NK-92 (cell line): ENCODE results near the gene FLT4.

Experiments
- DNase-seq: peaks from one replicate; lab custom pipeline; 2025; ENCODE audit not compliant: unreplicated experiment; lab: John Stamatoyannopoulos, UW

The FLT4 gene

GRCh38 chr5:180609386-180609785, 40.0 kb downstream of the FLT4 start:
- DNase-seq = no peak

GRCh38 chr5:180608572-180609310, 40.7 kb downstream of the FLT4 start:
- DNase-seq = no peak

- no peak for DNase-seq
Observed at GRCh38 chr5:180607861-180608571, 41.4 kb downstream of the FLT4 start.

- no peak for DNase-seq
Observed at GRCh38 chr5:180606215-180606785, 43.1 kb downstream of the FLT4 start.

GRCh38 chr5:180605554-180606214, 43.7 kb downstream of the FLT4 start:
- DNase-seq = no peak

DNA sequence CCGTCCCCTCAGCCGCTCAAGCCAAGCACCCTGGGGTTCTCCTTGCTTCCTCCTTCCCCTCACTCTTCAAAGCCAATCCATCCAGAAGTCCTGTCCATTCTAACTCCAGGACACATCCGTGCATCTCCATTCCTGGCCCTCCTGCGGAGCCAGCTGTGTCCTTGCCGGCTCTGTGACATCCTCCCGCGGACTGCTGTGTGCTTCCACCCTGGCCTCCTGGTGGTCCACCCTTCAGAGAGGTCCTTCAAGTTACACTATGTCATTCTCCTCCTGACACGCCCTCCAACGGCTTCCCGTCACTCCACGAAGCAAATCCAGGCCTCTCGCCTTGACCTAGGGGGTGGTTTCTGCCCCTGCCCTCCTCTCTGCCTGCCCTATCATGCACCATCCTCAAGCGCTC, 45.1 kb downstream of the FLT4 start:
- DNase-seq = no peak

GRCh38 chr5:180603076-180603594, 46.3 kb downstream of the FLT4 start:
- DNase-seq = no peak

GRCh38 chr5:180602481-180603075, 46.8 kb downstream of the FLT4 start:
- DNase-seq = no peak

GRCh38 chr5:180601591-180602480, 47.6 kb downstream of the FLT4 start:
- no peak for DNase-seq

DNA sequence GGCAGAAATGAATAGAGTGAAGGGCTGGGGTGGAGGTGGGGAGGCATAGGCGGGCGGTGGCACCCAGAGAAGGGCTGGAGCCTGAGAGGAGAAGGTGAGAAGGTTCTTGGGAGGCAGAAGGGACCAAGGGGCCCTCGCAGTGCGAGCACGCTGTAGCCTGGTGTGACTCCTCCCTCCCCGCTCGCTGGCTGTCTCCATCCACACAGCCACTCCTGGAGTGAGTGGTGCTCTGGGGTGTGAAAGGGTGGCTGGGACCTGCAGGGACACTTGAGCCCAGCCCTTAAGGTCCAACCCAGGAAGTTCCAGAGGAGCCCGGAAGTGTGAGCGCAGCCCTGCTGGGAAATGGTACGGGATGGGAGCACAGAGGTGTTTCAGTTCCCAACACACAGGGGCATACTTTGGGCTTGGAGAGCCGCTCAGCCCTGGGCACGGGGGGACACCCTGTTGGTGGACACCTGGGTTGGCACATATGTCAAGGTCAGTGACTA, 48.8 kb downstream of the FLT4 start:
- DNase-seq = no peak

- no peak for DNase-seq
Observed at GRCh38 chr5:180599981-180600553, 49.3 kb downstream of the FLT4 start.

GRCh38 chr5:180599590-180599914, 49.8 kb downstream of the FLT4 start:
- no peak for DNase-seq

DNA sequence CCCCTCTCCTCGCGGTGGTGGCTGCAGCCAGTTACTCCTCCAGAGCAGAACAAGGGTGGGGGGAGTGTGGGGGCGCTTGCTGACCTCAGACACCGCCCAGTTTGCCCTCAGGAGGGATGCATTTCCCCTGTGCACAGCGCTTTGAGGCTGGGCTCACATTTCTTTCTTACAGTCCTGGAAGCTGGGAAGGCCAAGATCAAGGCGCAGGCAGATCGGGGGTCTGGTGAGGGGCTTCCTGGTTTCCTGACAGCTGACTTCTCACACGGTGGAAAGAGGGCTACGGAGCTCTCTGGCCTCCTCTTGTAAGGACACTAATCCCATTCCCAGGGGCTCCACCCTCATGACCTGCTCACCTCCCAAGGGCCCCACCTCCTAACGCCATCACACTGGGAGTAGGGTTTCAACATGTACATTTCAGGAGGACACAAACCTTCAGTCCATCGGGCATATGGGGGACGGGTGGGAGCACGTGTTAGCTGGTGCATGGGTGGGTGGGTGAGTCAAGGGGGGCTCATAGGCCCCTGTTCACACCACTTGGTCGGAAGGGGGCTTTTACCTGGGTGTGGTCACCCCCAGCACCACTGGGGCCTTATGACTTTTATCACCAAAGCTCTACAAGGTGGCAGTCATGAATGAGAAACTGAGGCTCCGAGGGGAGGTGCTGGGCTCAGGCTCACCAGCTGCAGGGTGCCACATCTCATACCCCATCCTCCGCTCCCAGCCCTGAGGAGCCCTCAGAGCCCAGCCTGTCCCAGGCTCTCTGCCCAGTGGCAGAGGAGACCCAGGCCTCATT, 50.4 kb downstream of the FLT4 start:
- no peak for DNase-seq

DNA sequence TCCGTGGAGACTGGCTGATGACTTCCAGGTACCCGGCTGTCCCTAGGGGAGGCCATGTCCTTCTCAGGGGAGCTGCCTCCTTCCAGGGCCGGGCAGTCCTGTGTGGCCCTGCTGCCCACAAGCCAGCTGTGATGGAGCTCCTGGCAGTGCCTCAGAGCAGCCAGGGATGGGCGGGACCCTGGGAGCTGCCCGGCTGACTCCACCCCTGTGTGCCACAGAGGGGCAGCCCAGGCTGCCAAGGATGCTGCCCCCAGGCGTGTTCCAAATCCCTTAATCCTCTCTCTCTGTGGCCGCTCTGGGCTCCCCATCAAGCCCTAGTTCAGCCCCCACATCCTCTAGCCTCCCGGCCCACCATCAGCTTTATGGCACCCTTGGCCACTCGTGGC, 51.1 kb downstream of the FLT4 start:
- no peak for DNase-seq

DNA sequence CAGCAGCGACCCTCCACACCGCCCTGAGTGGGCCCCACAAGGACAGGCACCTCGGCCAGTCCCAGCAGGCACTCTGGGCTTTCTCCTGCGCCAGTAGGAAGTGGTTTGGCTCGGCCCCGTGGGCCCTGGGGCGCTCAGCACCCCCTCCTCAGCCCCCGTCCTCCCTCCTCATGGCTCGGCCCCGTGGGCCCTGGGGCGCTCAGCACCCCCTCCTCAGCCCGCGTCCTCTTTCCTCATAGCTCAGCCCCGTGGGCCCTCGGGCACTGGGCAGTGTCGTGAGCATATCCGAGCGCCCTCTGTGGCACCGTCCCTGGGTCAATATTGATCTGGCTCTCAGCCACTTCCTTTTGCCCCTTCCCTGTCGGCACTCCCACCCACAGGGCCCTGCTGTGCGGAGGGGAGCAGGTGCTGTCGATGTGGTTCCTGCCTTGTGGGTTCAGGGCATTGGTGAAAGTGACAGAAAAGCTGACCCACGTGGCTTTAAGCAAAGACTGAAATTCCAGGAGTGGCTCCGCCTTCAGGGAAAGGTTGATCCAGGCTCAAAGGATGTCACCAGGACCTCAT, 52.6 kb downstream of the FLT4 start:
- no peak for DNase-seq

DNA sequence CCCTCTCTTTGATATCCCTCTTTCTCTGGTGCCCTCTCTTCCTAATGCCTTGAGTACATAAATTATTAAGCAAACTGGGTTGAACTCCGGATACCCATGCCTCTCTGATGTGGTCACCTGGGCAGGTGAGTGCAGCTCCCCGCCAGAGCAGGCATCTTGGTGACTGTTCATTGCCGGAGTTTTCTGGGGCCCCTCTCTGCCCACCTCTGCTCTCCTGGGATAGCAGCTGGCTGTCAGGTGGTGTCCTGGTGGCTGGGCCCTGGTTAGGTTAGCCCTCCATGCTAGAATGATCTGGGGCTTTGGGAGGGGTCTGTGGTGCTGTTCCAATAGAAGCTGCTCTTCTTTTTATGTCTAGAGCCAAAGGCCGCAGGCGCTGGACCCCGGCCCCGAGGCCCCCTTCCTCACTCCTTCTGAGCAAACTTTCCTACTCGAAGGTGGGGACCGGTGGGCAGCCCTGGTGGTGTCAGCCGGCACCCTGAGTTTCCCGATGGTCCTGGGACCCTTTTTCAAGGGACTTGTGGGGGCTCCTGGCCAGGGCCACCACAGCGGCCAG, 53.2 kb downstream of the FLT4 start:
- DNase-seq = no peak

DNA sequence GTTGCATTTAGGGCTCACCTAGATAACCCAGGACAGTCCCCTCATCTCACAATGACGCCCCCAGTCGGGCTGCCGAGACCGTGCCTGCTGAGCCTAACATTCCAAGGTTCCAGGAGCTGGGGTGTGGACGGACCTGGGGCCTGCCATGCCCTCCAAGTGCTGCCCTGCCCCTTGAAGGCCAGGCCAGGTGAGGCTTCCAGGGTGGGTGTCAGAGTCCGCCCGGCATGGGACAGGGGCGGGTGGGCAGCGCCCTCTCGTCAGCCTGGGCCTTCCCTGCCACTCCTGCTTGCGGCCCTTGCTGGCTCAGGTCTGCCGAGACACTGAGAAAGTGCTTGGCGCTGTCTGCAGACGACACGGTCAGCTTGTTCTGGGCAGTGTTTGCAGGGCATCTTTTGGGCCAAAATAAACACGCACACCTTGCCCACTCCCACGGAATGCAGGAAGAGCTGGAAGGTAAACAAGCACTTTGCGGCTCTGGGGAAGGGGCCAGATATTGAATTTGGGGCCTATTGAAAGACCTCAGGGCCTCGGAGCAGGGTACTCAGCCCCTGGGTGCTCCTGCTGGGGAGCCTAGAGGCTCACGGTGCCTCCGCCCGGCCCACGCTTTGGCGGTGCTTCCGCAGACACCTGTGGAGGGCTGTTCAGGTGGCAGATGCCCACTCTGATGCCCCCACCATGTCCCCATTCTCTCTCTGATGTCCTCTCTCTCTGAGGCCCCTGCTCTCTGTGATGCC, 53.9 kb downstream of the FLT4 start:
- no peak for DNase-seq

DNA sequence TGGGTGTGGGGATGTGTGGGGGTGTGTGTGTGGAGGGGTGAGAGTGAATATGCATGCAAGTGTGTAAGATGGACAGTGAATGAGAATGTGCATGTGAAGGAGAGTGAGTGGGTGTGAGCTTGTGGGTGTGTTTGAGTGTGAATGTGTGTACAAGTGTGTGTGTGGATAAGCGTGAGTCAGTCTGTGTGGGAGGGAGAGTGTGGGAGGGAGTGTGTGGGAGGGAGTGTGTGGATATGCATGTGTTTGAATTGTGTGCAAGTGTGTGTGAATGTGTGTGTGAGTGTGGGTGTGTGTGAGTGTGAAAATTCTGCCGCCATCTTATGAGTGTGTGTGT, 54.4 kb downstream of the FLT4 start:
- DNase-seq = no peak
